HG03196 (cell line): ENCODE measurements around the gene PARP12.

Experiments
- ATAC-seq: cut with Tn5 transposase; IDR thresholded peaks from one replicate; pipeline ENCODE4 v1.9.1; 2021; ENCODE audit not compliant: unreplicated experiment

The PARP12 gene

DNA sequence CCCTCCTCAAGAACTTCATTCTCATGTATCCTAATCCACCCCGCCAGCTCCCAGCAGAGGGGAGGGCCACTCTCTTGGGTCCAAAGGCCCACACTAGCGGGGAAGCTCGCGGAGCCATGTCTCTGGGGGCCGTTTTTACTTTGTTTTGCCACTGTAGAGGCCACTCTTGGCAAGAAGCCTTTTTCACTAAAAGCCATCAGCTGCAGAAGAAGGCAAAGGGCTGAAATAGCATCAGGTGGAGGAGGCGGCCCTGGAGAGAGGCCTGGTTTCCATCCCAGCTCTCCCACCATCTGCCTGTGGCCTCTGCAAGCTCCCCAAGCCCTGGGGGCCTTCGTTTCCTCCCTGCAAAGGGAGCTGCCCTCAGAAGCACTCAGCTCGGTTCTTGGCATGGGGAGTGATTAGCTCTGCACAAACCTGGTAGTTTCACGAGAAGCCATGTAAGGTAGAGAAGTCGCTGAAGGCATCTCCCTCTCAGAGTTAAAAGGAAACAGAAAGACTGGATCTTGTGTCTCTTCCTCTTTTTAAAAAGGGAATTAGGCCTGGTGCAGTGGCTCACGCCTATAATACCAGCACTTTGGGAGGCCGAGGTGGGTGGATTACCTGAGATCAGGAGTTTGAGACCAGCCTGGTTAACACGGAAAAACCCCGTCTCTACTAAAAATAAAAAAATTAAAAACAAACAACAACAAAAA lies 70.3 kb downstream of the PARP12 start:
- ATAC-seq, result no peak

DNA sequence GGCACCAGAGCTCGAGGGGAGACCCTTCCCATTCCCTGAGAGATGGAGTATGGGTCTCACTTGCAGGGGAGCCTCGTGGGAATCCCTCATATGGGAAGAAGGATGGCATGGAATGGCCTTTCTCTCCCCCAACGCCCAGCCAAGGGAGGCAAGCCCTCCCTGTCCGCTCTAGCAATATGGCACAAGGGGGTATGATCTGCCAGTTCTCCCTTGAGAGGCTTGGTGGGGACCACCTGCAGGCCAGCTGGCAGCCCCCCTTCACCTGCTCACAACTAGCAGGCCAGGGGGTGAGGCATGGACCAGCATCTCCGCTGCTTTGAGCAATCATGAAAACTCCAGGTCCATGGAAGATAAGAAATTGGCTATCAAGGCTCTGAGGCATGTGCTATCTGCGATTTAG lies 70.8 kb downstream of the PARP12 start:
- ATAC-seq, result no peak

DNA sequence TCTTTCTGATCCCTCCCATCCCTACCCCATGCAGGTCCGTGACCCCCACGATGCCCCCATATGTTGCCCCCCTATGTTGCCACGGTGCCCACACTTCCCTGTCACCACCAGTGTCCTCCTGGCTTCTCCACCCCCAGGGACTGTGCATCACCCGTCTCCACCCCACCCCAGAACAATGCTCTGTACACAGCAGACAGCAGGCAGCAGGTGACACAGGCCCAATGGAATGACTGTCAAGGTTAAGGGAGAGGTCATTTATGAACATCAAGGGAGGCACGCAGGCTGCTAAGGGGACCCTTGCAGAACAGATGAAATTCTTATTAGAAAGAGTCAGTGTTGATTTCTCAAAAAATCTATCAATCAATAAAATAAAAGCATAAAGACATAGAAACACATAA lies 71.5 kb downstream of the PARP12 start:
- ATAC-seq, result no peak

DNA sequence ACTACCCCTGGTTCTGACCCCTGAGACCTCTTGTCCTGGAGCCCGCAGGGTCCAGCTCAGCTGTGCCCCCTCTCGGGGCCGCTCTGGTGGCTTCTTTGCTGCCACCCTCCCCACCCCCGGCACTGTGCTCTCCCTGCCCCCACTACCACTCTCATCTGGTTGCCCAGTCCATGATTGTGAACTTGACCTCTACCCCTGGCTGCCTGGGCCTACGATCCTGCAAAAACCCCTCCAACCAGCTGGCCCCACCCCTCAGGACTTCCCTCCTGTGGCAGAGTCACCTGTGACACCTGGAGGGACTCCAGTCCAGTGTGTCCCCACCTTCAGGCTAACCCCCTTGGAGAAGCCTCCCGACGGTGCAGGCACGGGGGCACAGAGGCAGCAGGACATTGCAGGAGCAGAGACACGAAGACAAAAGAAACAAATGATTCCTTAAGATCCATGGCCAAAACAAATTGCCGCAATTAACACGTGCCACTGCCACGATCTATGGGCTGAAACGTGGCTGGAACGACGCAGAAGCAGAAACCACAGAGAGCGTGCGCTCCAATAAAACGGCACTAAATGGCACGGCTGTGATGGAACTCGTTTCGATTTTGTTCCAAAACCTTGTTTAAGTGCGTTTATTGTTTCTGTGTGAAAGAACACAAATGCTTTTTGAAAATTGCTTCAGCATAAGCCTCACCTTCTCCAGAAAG lies 72.0 kb downstream of the PARP12 start:
- ATAC-seq, result no peak

DNA sequence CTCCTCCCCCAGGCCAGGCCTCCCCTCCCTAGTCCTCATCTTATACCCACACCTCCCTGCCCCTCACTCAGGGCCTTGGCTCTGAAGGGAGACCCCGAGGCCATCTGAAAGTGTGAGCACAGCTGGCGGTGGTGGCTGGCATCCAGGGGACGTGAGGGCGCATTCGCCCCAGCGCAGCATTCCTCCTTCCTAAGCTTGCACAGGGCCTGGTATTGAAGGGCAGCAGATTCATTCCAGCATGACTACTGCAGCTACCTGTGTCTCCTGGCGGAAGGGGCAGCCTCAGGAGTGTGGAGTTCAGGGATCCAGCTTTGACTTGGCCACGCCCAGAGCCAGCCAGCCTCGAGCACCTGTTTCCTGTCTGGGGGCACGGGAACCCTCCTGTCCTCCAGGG lies 72.6 kb downstream of the PARP12 start:
- no peak for ATAC-seq

DNA sequence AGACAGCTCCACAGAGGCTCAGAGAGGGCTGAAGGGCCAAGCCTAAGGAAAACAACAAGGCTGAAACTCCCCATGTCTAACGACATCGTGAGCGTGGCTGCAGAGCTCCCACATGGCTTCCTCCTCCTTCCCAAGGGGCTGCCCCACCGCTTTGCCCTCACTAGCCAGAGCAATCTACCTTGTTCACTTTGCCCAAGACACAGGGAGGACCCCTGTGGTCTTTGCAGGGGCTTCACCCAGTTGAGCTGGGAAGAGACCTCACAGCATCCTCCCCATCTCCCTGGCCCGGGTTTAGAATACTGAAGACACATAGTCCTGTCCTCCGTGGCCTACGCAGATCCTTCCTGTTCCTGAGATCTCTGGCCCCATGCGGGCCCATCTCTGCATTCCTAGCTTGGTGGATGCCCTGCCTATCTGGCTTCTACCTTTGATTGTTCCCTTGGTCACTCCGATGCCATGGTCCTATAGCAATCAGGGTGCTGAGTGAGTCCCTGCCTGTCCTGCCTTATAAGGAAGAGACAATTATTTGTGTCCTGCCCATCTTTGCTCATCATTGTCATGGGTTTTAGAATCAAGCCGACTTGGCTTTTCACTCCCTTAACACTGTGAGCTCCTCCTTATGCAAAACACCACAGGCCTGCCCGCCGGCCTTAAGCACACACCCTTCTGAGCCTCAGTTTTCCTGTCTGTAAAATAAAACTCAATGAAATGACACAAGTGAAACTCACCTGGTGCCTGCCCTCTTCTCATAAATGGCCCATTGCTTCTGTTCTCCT lies 73.2 kb downstream of the PARP12 start:
- no peak for ATAC-seq

DNA sequence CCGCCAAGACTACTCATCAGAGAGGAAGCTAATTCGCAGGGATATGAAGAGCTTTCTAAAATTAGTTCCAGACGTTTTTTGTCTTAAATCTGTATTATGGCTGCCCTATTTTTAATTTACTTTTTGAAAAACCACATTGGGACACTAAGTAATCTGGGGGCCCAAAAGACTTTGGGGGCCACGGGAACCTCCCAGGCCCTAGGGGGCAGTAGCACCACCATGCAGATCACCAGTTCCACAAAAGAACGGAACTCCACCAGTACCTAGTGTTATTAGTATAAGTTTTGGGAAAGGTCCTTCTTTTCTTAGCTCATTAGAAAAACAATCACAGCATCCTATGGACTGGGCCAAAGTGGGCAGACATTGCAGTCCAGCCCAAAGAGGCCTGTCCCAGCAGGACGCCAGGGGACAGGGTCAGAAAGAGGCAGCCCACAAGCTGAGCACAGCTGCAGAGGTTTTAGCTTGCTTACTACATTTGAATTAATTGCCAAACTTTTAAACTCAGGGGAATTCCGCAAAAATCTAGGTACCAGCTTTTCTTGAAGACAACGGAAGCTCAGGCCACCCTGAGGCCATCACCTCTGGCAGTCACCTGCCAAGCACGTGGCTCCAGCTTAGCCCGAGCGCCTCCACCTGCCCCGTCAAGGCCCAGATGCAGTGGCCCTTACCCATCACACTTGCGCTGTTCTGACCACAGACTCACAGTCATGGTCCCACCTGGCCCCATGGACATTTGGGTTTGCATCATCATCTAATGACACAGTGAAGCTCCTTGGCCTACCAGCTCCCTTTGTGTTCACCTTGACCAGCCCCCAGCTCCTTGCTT lies 74.8 kb downstream of the PARP12 start:
- ATAC-seq, result no peak

DNA sequence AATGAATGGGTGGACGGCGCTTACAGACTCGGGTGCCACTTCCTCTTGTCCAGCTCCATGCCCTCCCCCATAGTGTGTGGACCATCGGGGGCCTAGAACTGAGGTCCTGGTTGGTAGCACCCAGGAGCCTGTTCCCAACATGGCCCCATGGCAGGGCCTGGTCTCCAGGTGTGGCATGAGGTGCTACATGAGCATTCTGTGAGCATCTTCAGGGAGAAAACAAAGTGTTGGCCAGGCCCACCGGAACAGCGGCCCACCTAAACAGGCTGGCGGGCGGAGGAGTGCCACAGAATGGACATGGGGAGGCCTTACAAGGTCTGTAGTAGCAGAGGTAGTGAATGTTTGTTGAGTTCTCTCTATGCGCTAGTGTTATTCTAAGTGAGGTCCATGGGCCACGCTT lies 76.9 kb downstream of the PARP12 start:
- ATAC-seq, result no peak

DNA sequence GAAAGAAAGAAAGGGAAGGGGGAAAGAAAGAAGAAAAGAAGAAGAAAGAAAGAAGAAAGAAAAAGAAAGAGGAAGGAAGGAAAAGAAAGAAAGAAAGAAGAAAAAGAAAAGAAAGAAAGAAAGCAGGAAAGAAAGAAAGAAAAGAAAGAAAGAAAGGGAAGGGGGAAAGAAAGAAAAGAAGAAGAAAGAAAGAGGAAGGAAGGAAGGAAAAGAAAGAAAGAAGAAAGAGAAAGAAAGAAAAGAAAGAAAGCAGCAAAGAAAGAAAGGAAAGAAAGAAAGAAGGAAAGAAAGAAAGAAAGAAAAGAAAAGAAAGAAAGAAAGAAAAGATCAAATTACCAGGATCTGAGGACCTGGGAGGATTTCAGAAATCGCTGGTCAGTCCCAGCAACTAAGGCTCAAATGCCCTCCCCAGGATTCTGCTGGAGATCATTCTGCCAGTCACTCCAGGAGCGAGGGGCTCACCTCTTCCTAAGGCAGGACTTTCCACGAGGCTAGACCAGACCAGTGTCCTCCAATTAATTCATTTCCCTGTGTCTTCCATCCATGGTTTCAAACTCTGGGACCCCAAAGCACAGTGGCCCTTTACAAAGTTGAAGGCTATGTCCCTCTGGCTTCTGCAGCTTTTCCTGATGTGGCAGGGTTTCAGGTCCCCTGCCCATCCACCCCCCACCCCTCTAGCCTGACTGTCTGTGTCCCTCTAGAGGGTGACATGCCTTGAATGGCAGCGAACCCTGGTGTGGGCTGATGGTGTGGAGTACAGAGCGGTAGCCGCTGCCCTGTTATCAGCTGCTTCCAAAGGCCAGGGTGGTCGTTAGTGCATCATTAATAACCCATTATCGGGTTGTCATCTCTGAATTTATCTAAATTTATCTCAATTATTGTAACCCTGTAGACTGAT lies 77.9 kb downstream of the PARP12 start:
- ATAC-seq, result no peak

DNA sequence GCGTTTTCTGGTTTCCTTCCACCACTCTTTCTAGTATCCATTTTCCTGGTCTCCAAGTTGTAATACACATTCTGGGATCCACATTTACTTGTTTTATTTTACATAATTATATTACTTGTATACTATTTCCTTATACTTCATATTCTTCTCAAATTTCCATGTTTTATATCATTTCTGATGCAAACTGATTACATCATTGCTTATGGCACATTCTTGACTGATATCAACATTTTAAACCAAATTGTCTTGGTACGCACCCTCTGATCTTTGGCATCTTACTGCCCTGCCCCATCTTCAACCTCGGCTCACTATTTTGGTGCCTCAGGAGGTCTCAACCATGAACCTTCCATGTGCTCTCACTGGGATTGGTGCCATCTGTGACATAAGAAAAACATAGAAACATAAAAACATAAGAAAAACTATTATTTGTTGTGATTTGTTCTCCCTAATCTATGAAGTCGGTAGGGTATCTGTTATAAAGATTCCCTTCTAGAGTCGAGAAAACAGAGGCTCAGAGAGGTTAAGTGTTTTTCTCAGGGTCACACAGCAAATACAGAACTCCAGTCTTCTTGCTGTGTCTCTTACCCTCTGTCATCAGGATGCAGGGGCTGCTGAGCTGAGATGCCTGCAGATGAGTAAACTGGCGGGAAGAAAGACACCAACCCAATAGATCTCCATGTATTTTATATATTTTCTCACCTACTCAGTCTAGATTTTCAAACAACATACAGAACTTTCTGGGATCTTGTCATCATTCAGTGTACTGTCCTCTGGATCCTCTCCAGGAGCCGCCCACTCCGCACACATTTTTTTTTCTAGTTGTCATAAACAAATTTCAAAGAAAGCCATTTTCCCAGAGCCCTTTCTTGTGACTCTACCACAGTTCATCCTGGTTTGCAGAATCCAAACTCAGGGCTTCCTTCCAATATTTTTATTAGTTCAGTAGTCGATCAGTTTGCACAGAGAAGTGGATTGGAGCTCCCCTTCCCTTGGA lies 79.5 kb downstream of the PARP12 start:
- no peak for ATAC-seq

DNA sequence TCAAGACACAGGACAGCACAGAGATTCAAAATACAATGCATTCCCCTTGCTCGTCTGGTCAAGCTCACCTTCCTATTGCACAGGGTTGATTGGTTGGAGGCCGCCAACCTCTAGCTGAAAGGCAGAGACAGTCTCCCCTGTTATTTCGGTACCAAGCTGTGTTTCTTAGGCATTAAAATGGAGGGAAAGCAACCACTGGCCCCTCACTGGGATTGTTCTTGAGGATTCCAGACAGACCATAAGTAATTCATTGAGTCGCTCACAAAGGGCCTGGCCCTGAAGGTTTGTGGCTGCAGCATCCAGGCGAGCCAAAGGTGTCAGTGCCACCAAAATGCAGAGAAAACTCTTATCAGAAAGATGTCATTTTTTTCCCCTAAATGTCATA lies 81.2 kb downstream of the PARP12 start:
- no peak for ATAC-seq

DNA sequence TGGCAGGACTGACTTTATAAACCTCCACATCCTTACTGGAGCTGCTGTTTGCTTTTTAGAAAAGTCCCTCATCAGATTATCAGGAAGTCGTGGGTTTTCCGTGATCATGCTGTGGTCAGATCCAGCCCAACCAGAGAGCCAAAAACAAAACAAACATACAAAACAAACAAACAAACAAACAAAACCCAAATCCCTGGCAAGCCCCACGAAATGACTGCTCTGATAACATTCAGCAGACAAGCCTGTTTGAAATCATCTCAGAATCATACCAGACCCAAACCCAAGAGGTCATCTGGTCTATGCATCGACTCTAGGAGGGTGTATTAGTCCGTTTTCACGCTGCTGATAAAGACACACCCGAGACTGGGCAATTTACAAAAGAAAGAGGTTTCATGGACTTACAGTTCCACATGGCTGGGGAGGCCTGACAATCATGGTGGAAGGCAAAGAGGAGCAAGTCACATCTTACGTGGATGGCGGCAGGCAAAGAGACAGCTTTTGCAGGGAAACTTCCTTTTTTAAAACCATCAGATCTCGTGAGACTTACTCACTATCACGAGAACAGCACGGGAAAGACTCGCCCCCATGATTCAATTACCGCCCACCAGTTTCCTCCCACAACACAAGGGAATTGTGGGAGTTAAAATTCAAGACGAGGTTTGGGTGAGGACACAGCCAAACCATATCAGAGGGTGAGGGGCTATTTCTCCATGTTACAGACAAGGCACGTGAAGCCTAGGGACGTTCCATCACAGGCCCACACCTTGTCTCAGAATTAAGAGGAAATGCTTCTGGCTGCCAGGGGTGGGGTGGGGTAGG lies 85.7 kb downstream of the PARP12 start:
- ATAC-seq, result no peak

DNA sequence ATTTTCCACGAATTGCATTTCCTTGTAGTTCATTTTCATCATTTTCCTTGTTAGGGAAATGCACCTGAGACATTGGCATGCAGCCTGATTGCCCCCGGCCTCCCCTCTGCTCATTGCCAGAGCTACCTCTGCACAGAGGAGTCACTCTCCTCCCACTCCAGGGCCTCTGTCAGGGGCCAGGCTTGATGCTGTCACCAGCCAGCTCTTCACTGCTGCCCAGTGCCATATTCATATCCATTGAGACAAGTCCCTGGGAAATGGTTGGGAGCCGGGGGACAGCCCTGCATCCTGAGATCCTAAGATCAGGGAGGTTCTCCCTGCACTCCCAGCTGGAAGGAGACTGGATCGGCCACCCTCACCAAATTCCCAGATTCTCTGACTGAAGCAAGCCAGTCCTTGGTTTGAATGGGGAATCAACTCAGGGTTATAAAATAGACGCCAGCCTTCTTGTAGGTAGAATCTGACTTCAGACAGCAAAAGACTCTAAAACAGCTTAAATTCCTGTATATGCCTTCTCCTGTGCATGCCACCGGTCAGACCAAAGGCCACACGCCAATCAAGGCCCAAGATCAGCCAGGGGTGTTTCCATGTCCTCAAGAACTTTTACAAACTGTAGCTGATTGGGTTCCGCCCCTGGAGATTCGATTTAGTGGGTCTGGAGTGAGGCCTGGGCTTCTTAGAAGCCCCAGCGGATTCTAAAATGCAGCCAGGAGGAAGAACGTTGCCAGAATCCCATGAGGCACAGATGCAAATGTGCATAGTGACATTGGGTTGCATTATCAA lies 86.5 kb downstream of the PARP12 start:
- ATAC-seq, result no peak

DNA sequence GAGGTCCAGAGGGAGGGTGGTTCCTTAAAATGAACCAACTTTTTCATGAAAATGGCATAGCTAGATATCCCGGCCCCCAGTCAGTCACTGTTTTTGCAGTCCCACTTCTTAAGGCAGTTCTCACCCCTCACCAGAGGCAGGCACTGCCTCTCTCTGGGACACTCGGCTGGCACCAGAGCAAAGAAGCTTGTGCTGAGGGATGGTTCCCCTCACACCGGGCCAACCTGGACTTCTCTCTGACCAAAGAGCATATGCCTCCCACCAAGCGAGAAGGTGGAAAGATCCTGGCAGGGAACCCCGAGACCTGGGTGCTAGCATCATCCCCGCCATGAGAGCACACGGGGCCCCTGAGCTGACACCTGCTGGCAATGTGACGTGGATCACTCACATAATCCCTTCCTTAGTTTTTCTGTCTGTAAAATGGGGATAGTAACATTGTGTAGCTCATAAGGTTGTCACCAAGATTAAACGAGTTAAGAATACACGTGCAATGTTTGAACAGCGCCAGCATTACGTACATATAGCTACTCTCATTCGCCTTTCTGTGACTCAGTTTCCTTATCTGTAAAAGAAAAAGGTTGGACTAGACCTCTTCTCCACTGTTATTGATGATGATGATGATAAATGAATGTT lies 88.5 kb downstream of the PARP12 start:
- ATAC-seq, result no peak
